HepG2 (cell line): ENCODE results near the gene LIPC. TPM values are rescaled to one million over a fixed set of nuclear protein-coding genes. Genes with fewer than 3 reads are reported as not detected.

ENCODE experiments used
- ATAC-seq: fragments of 200-7000 bp; cut with Tn5 transposase; 3 replicates; pipeline ENCODE4 v1.9.1; 2020; ENCODE audit warnings: mild to moderate bottlenecking, moderate library complexity
- BruUV-seq: library from RNA; stranded (reverse); fragments of 400-500 nt; replicated peaks from 2 replicates; lab custom pipeline; 2021; lab: Mats Ljungman, UMichigan
- CTCF ChIA-PET: fragments of 300-600 bp; formaldehyde crosslinking; extraction: SDS; loops from one replicate; lab custom pipeline; 2021; ENCODE audit warnings: low total read pairs, inconsistent platforms, low intra/inter-chr PET ratio; lab: Yijun Ruan, JAX
- POLR2A ChIA-PET: fragments of 350-600 bp; sonication (Branson Sonifier 250); formaldehyde crosslinking; loops from one replicate; lab custom pipeline; 2020; ENCODE audit warnings: antibody characterized with exemption, inconsistent platforms; lab: Yijun Ruan, JAX
- DNase-seq: peaks from one replicate; pipeline ENCODE4 v3.0.0-alpha.2; 2015; ENCODE audit warnings: low spot score
- FAIRE-seq: peaks from 3 replicates; lab custom pipeline; 2011; peaks lifted over from hg19 to GRCh38; lab: Jason Lieb, UNC
- H2AFZ ChIP-seq: one replicate; pipeline ENCODE4 v1.6.1; 2011; ENCODE audit warnings: low read length, inconsistent platforms
- H3K27ac ChIP-seq: fragments of 300-600 bp; 3 replicates; pipeline ENCODE4 v1.8.0; 2011; ENCODE audit warnings: mixed run types, mild to moderate bottlenecking, mixed read lengths, low read length, inconsistent platforms; ENCODE audit not compliant: insufficient read depth; ENCODE audit errors: extremely low read length
- H3K27me3 ChIP-seq, 2 experiments: fragments of 200-600 bp in 1 of 2; 2 replicates in 1 of 2; 3 replicates in 1 of 2; pipeline versions ENCODE4 v1.6.0 to v1.8.0; 2011; ENCODE audit warnings: low read length in 2 of 2, mild to moderate bottlenecking in 2 of 2, moderate library complexity in 2 of 2, inconsistent platforms in 1 of 2; ENCODE audit not compliant: insufficient read depth in 2 of 2, control insufficient read depth in 1 of 2
- H3K36me3 ChIP-seq, 2 experiments: fragments of 200-600 bp in 1 of 2; replicated peaks in 1 of 2; 2 replicates in 1 of 2; 3 replicates in 1 of 2; pipeline versions ENCODE4 v1.5.1 to v1.8.0; 2011; ENCODE audit warnings: low read length in 2 of 2, inconsistent platforms in 1 of 2; ENCODE audit not compliant: insufficient read depth in 2 of 2, control insufficient read depth in 1 of 2
- H3K4me1 ChIP-seq: 2 replicates; pipeline ENCODE4 v1.5.1; 2012; ENCODE audit warnings: low read length, inconsistent platforms; ENCODE audit not compliant: insufficient read depth
- H3K4me2 ChIP-seq: 2 replicates; pipeline ENCODE4 v1.6.0; 2011; ENCODE audit warnings: low read depth, low read length, inconsistent platforms
- H3K4me3 ChIP-seq, 3 experiments: fragments of 200-600 bp in 1 of 3; sonication (generic), shearing (Covaris generic) in 1 of 3; replicated peaks in 1 of 3; 2 replicates each; pipeline ENCODE4 v1.5.1; 2011 to 2016; ENCODE audit warnings: low read length in 3 of 3, inconsistent platforms in 2 of 3, low read depth in 2 of 3, mild to moderate bottlenecking in 2 of 3, control low read depth in 1 of 3, mixed read lengths in 1 of 3; ENCODE audit not compliant: insufficient read depth in 1 of 3
- H3K79me2 ChIP-seq: one replicate; pipeline ENCODE4 v1.6.1; 2011; ENCODE audit warnings: low read length, inconsistent platforms; ENCODE audit not compliant: insufficient read depth
- H3K9ac ChIP-seq: 2 replicates; pipeline ENCODE4 v1.6.0; 2011; ENCODE audit warnings: mild to moderate bottlenecking, low read depth, low read length, inconsistent platforms; ENCODE audit not compliant: insufficient read depth
- H3K9me3 ChIP-seq: 2 replicates; pipeline ENCODE4 v1.5.1; 2012; ENCODE audit warnings: mild to moderate bottlenecking, low read length
- H4K20me1 ChIP-seq: 2 replicates; pipeline ENCODE4 v1.6.0; 2011; ENCODE audit warnings: inconsistent platforms, mild to moderate bottlenecking, low read length, moderate library complexity; ENCODE audit not compliant: insufficient read depth
- DMTF1 ChIP-seq: sonication (generic); formaldehyde crosslinking; IDR thresholded peaks from 2 replicates; pipeline ENCODE4 v1.4.0; 2020; ENCODE audit warnings: mild to moderate bottlenecking, missing genetic modification reagents
- MAFF ChIP-seq: IDR thresholded peaks from 2 replicates; pipeline ENCODE4 v1.6.1; 2011; ENCODE audit warnings: low read depth, low read length, improper control_type of control experiment
- MAFK ChIP-seq, 2 experiments: IDR thresholded peaks in 1 of 2; conservative IDR thresholded peaks in 1 of 2; 2 replicates each; pipeline ENCODE4 v1.6.1; 2011; ENCODE audit warnings: improper control_type of control experiment in 2 of 2, low read length in 2 of 2
- MTF1 ChIP-seq: sonication (generic); formaldehyde crosslinking; IDR thresholded peaks from 2 replicates; pipeline ENCODE4 v1.5.0; 2020; ENCODE audit warnings: missing genetic modification reagents
- RARA ChIP-seq: IDR thresholded peaks from 2 replicates; pipeline ENCODE4 v1.6.1; 2016; ENCODE audit warnings: missing genetic modification reagents, missing compliant biosample characterization
- RXRB ChIP-seq: IDR thresholded peaks from 2 replicates; pipeline ENCODE4 v1.6.1; 2016; ENCODE audit warnings: borderline replicate concordance, missing genetic modification reagents, missing compliant biosample characterization
- THRA ChIP-seq: sonication (generic); formaldehyde crosslinking; IDR thresholded peaks from 2 replicates; pipeline ENCODE4 v1.4.0; 2020; ENCODE audit warnings: missing genetic modification reagents, borderline replicate concordance
- TIGD3 ChIP-seq: sonication (generic); formaldehyde crosslinking; IDR thresholded peaks from 2 replicates; pipeline ENCODE4 v1.5.1; 2020; ENCODE audit warnings: mild to moderate bottlenecking, missing genetic modification reagents, borderline replicate concordance
- ZBTB25 ChIP-seq: IDR thresholded peaks from 2 replicates; pipeline ENCODE4 v1.6.1; 2018; ENCODE audit warnings: missing genetic modification reagents
- ZMYM4 ChIP-seq: sonication (generic); formaldehyde crosslinking; IDR thresholded peaks from 2 replicates; pipeline ENCODE4 v1.8.1; 2023; ENCODE audit warnings: mild to moderate bottlenecking, missing genetic modification reagents
- ZNF18 ChIP-seq: sonication (generic); formaldehyde crosslinking; IDR thresholded peaks from 2 replicates; pipeline ENCODE4 v1.8.0; 2022; ENCODE audit warnings: mild to moderate bottlenecking, missing genetic modification reagents; ENCODE audit not compliant: insufficient replicate concordance
- WGBS: methylation state at CpG from one replicate; pipeline ENCODE4 v1.1.6; 2017; ENCODE audit warnings: low lambda C conversion rate; 5-methylcytosine and 5-hydroxymethylcytosine counted together
- in situ Hi-C: cut with HindIII; loops from 2 replicates; pipeline ENCODE4 v1.10.0; 2017; ENCODE audit warnings: low pct_unique_long_range_greater_than_20kb; ENCODE audit not compliant: extremely low pct_ligation_motif_present
- intact Hi-C: fragments of 100-400 bp; cut with micrococcal nuclease; formaldehyde crosslinking; loops from one replicate; pipeline ENCODE4 v1.10.0; 2022; ENCODE audit not compliant: unreplicated experiment
- polyA plus RNA-seq, 8 experiments: library from polyadenylated mRNA; depleted of rRNA in 3 of 8; stranded (reverse) in 7 of 8; unstranded in 1 of 8; fragments of >200 nt; fragmentation: Illumina TruSeq in 4 of 8; extraction: Trizol in 4 of 8; gene quantifications; 2 replicates each; pipeline versions ENCODE4 v1.2.1 to v1.2.3, GENCODE V29; 2011 to 2016; ENCODE audit warnings: low read depth in 4 of 8, missing spikeins in 1 of 8, mixed read lengths in 1 of 8; ENCODE audit not compliant: insufficient read depth in 1 of 8
- total RNA-seq, 5 experiments: library from RNA; depleted of rRNA; stranded (reverse); fragments of >200 nt; fragmentation: Illumina TruSeq; extraction: Trizol; gene quantifications; 2 replicates each; pipeline ENCODE4 v1.2.3, GENCODE V29; 2016; ENCODE audit warnings: low read depth in 1 of 5

LIPC gene
- total and polyA plus RNA-seq, 2 of the 13 experiments (the other 11 are each of a cell fraction or from before 2014, with no cell fraction given), result 26.0 to 38.0 TPM

GRCh38 chr15:58442122-58442521 lies 10.3 kb downstream of the LIPC start:
- CTCF ChIA-PET, result no interaction called here
- no peaks in the 10 kb centered on the region for H3K27me3 ChIP-seq
- intact Hi-C loops (loop anchor here (5.0 kb wide), 1 partner anchor 35 kb away; no protein-coding TSS in a partner anchor), in situ Hi-C loops (loop anchor here (5.0 kb wide), 2 partner anchors 35 to 110 kb away; no protein-coding TSS in a partner anchor)
- H3K9me3 ChIP-seq, result no peaks in the 10 kb centered on the region
- WGBS, result 43% methylated on average over 4 of the region's 4 CpGs
- POLR2A ChIA-PET, result interaction anchor here (1.9 kb wide), 1 partner anchor 26 kb away, joined by 12 read pairs; no protein-coding TSS in a partner anchor
- no peak for TF ChIP-seq ZNF18 (CRISPR knock-in tag)
- TF ChIP-seq ZBTB25 (CRISPR knock-in tag), result no peak
- peak; percentile 42 for TF ChIP-seq RARA (CRISPR knock-in tag)
- no peak for TF ChIP-seq ZMYM4 (CRISPR knock-in tag)
- peak; percentile 22 to 44; a peak in 2 of 4 replicates for TF ChIP-seq MAFK (conservative IDR thresholded peaks at IDR 0.05 in 1 of 2, IDR thresholded peaks at IDR 0.05 in 1 of 2; ENCODE audit: low read length in 2 of 2)
- no peak for TF ChIP-seq DMTF1
- peak; percentile 41; the same call in 1 of the 2 replicates for TF ChIP-seq THRA
- TF ChIP-seq MTF1 (CRISPR knock-in tag), result no peak
- no peak for TF ChIP-seq TIGD3 (CRISPR knock-in tag)
- 0 out of 2 replicates have a peak, but pooled peaks have one; percentile 12 for TF ChIP-seq MAFF
- peak; percentile 48; the same call in 1 of the 2 replicates for TF ChIP-seq RXRB (CRISPR knock-in tag)
- peaks cover 5% of the 10 kb centered on the region for H3K79me2 ChIP-seq
- no peak for DNase-seq
- no peak overlapping the region for H3K27ac ChIP-seq
- no peak overlapping the region for H2AFZ ChIP-seq
- no peaks in the 10 kb centered on the region for H4K20me1 ChIP-seq
- no TSS peak for BruUV-seq
- H3K9ac ChIP-seq, result no peak overlapping the region
- ATAC-seq, result no peak
- no peak overlapping the region for H3K4me2 ChIP-seq
- FAIRE-seq, result no peak
- no peaks in the 10 kb centered on the region for H3K36me3 ChIP-seq
- H3K4me1 ChIP-seq, result peaks cover 80% of the 10 kb centered on the region
- H3K4me3 ChIP-seq, result no peak overlapping the region
